ENCODE results near the gene NSG1. TPM values are rescaled to one million over a fixed set of nuclear protein-coding genes. Genes with fewer than 3 reads are reported as not detected.
"Not testable (repeated sequence)": the region's sequence is repeated elsewhere in the genome, so short reads cannot be mapped to it uniquely, and the experiment has no call there.

NSG1 gene
- total RNA-seq, 5 donors from 2014 or later (not counting 1 experiment from before 2014, with no cell fraction given) = 14.2 to 42.8 (median 19.2) TPM

DNA sequence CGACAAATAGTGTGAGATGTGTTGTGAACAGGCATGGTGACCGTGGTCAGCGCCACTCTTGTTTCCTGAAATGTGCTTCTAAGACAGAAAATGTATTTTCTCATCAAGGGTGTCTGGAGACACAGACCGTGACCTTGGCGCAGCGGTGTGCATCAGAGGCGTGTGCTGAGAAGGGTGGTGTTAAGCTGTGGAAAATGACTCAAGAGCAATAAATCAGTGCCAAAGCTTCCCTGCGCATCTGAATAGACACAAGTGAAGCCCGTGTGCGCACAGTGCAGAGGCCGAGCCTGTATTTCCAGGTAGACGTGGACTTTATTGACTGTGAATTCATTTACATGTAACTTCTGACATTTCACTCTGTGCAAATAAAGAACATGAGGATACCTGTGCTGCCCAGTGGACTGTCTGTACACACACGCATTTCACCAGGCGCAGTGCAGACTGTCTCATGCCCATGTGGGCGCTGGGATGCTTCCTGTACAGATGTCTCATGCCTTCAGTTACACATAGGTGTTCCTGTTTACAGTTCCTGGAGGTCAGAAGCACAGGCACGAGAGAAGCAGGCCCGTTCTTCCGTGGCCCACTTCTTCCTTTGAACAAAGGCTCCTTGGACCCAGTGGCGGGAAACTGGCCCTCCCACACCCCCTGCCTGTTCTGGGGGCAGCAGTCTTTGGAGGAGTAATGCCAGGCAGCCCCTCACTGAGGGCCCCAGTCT, 31.9 kb downstream of the NSG1 start:
- Mint-ChIP-seq H3K36me3 (peaks cover 54% of the 10 kb centered on the region), H3K27ac (peak overlapping the region; percentile 75 to 86), H3K9me3 (peaks cover 0 to 2% (median 0%) of the 10 kb centered on the region in 3 donors), H3K27me3 (no peaks in the 10 kb centered on the region), H3K4me3 (peak overlapping the region in 2 of 3 donors; percentile 21 to 40), H3K4me1 (peaks cover 24 to 34% (median 33%) of the 10 kb centered on the region in 3 donors)
- ATAC-seq (replicated peaks in 1 of 4) (peak; percentile 39 to 61 (median 44)), DNase-seq (peak in 3 of 35 experiments; percentile 13 to 21 (median 13))
- 48% methylated on average over 12 of the region's 19 CpGs for WGBS (ENCODE audit: insufficient coverage)
- H3K27me3 ChIP-seq (replicated peaks in 1 of 2; ENCODE audit: control insufficient read depth in 2 of 2, extremely low read depth in 1 of 2, insufficient read depth in 2 of 2, low read length in 1 of 2) = no peaks in the 10 kb centered on the region
- CTCF ChIA-PET = interaction anchor here (1.0 to 1.1 kb wide), 2 partner anchors 11 to 15 kb away, joined by 3 to 7 read pairs; no protein-coding TSS in a partner anchor
- H3K4me1 ChIP-seq (ENCODE audit: control insufficient read depth in 1 of 2, extremely low read depth in 1 of 2, insufficient read depth in 2 of 2, low read length in 2 of 2) = peaks cover 12 to 23% of the 10 kb centered on the region in 2 experiments
- no peaks in the 10 kb centered on the region for H3K9me3 ChIP-seq
- POLR2A ChIA-PET = no interaction called here
- peak overlapping the region; percentile 34 for H3K27ac ChIP-seq (ENCODE audit: low read length)
- H3K4me3 ChIP-seq (ENCODE audit: control insufficient read depth in 1 of 2, extremely low read depth in 1 of 2, low read length in 1 of 2) = no peak overlapping the region
- H3K36me3 ChIP-seq (ENCODE audit: control insufficient read depth in 2 of 2, extremely low read depth in 1 of 2, insufficient read depth in 1 of 2, low read length in 1 of 2) = peaks cover 24 to 39% of the 10 kb centered on the region in 2 donors

DNA sequence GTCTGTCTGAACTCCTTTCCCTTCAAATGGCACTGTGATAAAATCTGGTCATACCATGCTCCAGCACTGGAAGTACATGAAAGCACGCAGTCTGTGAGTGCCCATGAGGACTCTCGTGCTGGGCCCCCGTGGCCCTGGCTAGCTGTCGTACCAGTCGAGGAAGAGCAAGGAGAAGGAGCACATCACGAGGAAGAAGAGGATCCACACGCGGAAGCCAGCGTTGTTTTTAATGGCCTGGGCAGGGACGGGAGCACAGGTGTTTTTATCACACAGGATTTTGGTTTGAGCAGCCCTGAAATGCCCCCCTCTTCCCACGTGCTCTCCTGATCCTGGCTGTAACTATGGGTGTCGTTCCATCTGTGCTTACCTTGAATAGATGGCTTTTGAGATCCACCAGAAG, 33.0 kb downstream of the NSG1 start:
- H3K27me3 Mint-ChIP-seq = no peaks in the 10 kb centered on the region
- H3K4me1 ChIP-seq (ENCODE audit: control insufficient read depth in 1 of 2, extremely low read depth in 1 of 2, insufficient read depth in 2 of 2, low read length in 2 of 2) = peaks cover 12 to 23% of the 10 kb centered on the region in 2 experiments
- WGBS (ENCODE audit: insufficient coverage) = 100% methylated on average over 7 of the region's 12 CpGs
- peak overlapping the region; percentile 75 to 86 for H3K27ac Mint-ChIP-seq
- no peaks in the 10 kb centered on the region for H3K9me3 ChIP-seq
- H3K27me3 ChIP-seq (replicated peaks in 1 of 2; ENCODE audit: control insufficient read depth in 2 of 2, extremely low read depth in 1 of 2, insufficient read depth in 2 of 2, low read length in 1 of 2) = no peaks in the 10 kb centered on the region
- no peak overlapping the region for H3K4me3 ChIP-seq (ENCODE audit: control insufficient read depth in 1 of 2, extremely low read depth in 1 of 2, low read length in 1 of 2)
- ChIA-PET POLR2A (no interaction called here), CTCF (interaction anchor here in 1 of 2 donors (1.1 kb wide), 1 partner anchor 14 kb away, joined by 7 read pairs; no protein-coding TSS in a partner anchor)
- peaks cover 24 to 40% of the 10 kb centered on the region in 2 donors for H3K36me3 ChIP-seq (ENCODE audit: control insufficient read depth in 2 of 2, extremely low read depth in 1 of 2, insufficient read depth in 1 of 2, low read length in 1 of 2)
- ATAC-seq (replicated peaks in 1 of 4) = no peak
- peaks cover 0 to 2% (median 0%) of the 10 kb centered on the region in 3 donors for H3K9me3 Mint-ChIP-seq
- peaks cover 24 to 34% (median 33%) of the 10 kb centered on the region in 3 donors for H3K4me1 Mint-ChIP-seq
- H3K4me3 Mint-ChIP-seq = peak overlapping the region in 1 of 3 donors; percentile 40
- DNase-seq = peak in 1 of 35 experiments; percentile 5
- H3K36me3 Mint-ChIP-seq = peaks cover 54% of the 10 kb centered on the region
- no peak overlapping the region for H3K27ac ChIP-seq (ENCODE audit: low read length)

DNA sequence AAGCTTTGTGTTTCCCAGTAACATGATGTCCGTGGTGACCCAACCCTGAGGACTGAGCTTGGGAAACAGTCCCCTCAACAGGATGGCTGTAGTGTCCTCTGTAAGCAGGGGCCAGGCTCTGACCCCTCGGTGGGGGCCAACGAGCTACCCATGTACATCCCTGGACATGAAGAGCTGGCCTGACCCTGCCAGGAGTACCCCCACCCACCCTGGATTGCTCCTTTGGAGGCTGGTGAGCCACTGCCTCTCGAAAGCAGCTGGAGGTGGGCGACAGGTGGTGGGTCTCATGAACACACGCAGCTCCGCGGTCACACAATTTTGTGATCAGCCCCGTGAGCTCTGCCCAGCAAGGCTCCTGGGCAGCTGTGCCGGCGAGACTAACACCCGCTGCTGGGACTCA, 33.5 kb downstream of the NSG1 start:
- Mint-ChIP-seq H3K4me3 (no peak overlapping the region), H3K36me3 (peaks cover 54% of the 10 kb centered on the region), H3K9me3 (peaks cover 0 to 2% (median 0%) of the 10 kb centered on the region in 3 donors), H3K27ac (no peak overlapping the region), H3K27me3 (no peaks in the 10 kb centered on the region), H3K4me1 (peaks cover 24 to 34% (median 33%) of the 10 kb centered on the region in 3 donors)
- Histone ChIP-seq H3K4me1 (ENCODE audit: control insufficient read depth in 1 of 2, extremely low read depth in 1 of 2, insufficient read depth in 2 of 2, low read length in 2 of 2) (peaks cover 12 to 23% of the 10 kb centered on the region in 2 experiments), H3K9me3 (no peaks in the 10 kb centered on the region), H3K27me3 (replicated peaks in 1 of 2; ENCODE audit: control insufficient read depth in 2 of 2, extremely low read depth in 1 of 2, insufficient read depth in 2 of 2, low read length in 1 of 2) (no peaks in the 10 kb centered on the region), H3K27ac (ENCODE audit: low read length) (no peak overlapping the region), H3K4me3 (ENCODE audit: control insufficient read depth in 1 of 2, extremely low read depth in 1 of 2, low read length in 1 of 2) (no peak overlapping the region), H3K36me3 (ENCODE audit: control insufficient read depth in 2 of 2, extremely low read depth in 1 of 2, insufficient read depth in 1 of 2, low read length in 1 of 2) (peaks cover 22 to 42% of the 10 kb centered on the region in 2 donors)
- ATAC-seq (replicated peaks in 1 of 4) = no peak
- CTCF ChIA-PET = interaction anchor here in 1 of 2 donors (1.1 kb wide), 1 partner anchor 13 kb away, joined by 7 read pairs; no protein-coding TSS in a partner anchor
- WGBS (ENCODE audit: insufficient coverage) = 94% methylated on average over 12 of the region's 12 CpGs
- POLR2A ChIA-PET = no interaction called here
- DNase-seq = peak in 1 of 35 experiments; percentile 20

DNA sequence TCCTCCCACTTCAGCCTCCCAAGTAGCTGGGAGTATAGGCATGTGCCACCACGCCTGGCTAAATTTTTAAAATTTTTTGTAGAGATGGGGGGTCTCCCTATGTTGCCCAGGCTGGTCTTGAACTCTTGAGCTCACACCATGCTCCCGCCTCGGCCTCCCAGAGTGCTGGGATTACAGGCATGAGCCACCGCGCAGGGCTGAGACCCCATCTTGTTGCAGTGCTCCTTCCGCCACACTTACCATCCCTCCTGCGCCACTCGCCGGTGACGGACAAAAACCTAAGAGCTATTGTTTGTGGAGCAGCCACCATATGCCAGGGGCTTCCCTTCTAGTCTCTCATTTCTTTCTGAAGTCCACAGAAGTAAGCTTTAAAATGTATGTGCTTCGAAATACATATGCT, 34.5 kb downstream of the NSG1 start:
- ATAC-seq (replicated peaks in 1 of 4) = no peak
- no peaks in the 10 kb centered on the region for H3K27me3 ChIP-seq (replicated peaks in 1 of 2; ENCODE audit: control insufficient read depth in 2 of 2, extremely low read depth in 1 of 2, insufficient read depth in 2 of 2, low read length in 1 of 2)
- peaks cover 24 to 34% (median 33%) of the 10 kb centered on the region in 3 donors for H3K4me1 Mint-ChIP-seq
- ChIA-PET POLR2A (no interaction called here), CTCF (interaction anchor here (0.5 to 0.7 kb wide), 3 partner anchors 169 to 1121 kb away, joined by 3 to 8 read pairs (median 4); no protein-coding TSS in a partner anchor)
- no peak overlapping the region for H3K4me3 Mint-ChIP-seq
- H3K27ac Mint-ChIP-seq = peak overlapping the region in 1 of 2 donors; percentile 27
- H3K9me3 ChIP-seq = no peaks in the 10 kb centered on the region
- no peak overlapping the region for H3K4me3 ChIP-seq (ENCODE audit: control insufficient read depth in 1 of 2, extremely low read depth in 1 of 2, low read length in 1 of 2)
- no peaks in the 10 kb centered on the region for H3K27me3 Mint-ChIP-seq
- WGBS (ENCODE audit: insufficient coverage) = 100% methylated on average over 2 of the region's 11 CpGs
- DNase-seq = peak in 1 of 35 experiments; percentile 4
- peaks cover 50% of the 10 kb centered on the region for H3K36me3 Mint-ChIP-seq
- H3K27ac ChIP-seq (ENCODE audit: low read length) = no peak overlapping the region
- H3K9me3 Mint-ChIP-seq = peaks cover 0 to 2% (median 0%) of the 10 kb centered on the region in 3 donors
- H3K36me3 ChIP-seq (ENCODE audit: control insufficient read depth in 2 of 2, extremely low read depth in 1 of 2, insufficient read depth in 1 of 2, low read length in 1 of 2) = peaks cover 15 to 44% of the 10 kb centered on the region in 2 donors
- peaks cover 12 to 23% of the 10 kb centered on the region in 2 experiments for H3K4me1 ChIP-seq (ENCODE audit: control insufficient read depth in 1 of 2, extremely low read depth in 1 of 2, insufficient read depth in 2 of 2, low read length in 2 of 2)

GRCh38 chr4:4422117-4422516, 35.2 kb downstream of the NSG1 start:
- Mint-ChIP-seq H3K4me1 (peaks cover 24 to 30% (median 27%) of the 10 kb centered on the region in 3 donors), H3K36me3 (peaks cover 51% of the 10 kb centered on the region)
- H3K27me3 Mint-ChIP-seq; POLR2A ChIA-PET; H3K27ac ChIP-seq (ENCODE audit: low read length); H3K9me3 ChIP-seq; H3K27me3 ChIP-seq (replicated peaks in 1 of 2; ENCODE audit: control insufficient read depth in 2 of 2, extremely low read depth in 1 of 2, insufficient read depth in 2 of 2, low read length in 1 of 2); H3K27ac Mint-ChIP-seq; H3K4me3 ChIP-seq (ENCODE audit: control insufficient read depth in 1 of 2, extremely low read depth in 1 of 2, low read length in 1 of 2); H3K4me3 Mint-ChIP-seq; ATAC-seq (replicated peaks in 1 of 4); DNase-seq; H3K9me3 Mint-ChIP-seq: not testable (repeated sequence)
- Histone ChIP-seq H3K4me1 (ENCODE audit: control insufficient read depth in 1 of 2, extremely low read depth in 1 of 2, insufficient read depth in 2 of 2, low read length in 2 of 2) (peaks cover 12 to 23% of the 10 kb centered on the region in 2 experiments), H3K36me3 (ENCODE audit: control insufficient read depth in 2 of 2, extremely low read depth in 1 of 2, insufficient read depth in 1 of 2, low read length in 1 of 2) (peaks cover 15 to 44% of the 10 kb centered on the region in 2 donors)
- CTCF ChIA-PET = interaction anchor here (0.5 to 0.7 kb wide), 3 partner anchors 170 to 1122 kb away, joined by 3 to 8 read pairs (median 4); no protein-coding TSS in a partner anchor
- 100% methylated on average over 6 of the region's 7 CpGs for WGBS (ENCODE audit: insufficient coverage)

DNA sequence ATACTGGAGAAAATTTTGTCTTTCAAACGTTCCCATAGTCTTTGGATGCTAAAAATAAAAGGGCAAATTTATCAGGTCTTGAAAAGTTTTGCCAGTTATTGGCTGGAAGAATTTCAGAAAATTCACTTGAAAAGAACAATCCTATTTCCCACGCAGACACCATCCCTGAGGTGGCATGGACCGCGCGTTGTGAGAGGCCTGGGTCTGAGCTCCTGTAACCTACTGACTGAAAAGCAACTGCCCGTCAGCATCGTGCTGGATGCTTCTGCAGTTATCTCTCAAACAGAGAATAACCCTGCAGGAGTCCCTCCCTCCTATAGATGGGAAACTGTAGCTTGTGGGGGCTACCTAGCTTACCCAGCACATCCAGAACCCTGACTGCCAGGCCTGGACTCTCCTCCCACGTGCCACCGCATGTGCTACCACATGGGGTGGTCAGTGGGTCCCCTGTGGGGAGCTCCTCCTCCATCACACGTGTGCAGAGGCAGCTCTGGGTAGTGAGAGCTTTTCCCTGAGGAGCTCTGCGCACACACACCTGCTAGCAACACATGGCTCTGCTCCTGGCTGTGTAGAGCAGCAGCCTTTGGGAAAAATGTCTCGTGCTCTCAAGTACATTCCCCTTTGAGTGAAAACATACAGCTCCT, 36.1 kb downstream of the NSG1 start:
- Mint-ChIP-seq H3K4me1 (peaks cover 21 to 23% (median 21%) of the 10 kb centered on the region in 3 donors), H3K36me3 (peaks cover 49% of the 10 kb centered on the region), H3K27ac (no peak overlapping the region), H3K4me3 (no peak overlapping the region), H3K27me3 (no peaks in the 10 kb centered on the region), H3K9me3 (no peaks in the 10 kb centered on the region)
- 96% methylated on average over 3 of the region's 12 CpGs for WGBS (ENCODE audit: insufficient coverage)
- H3K27me3 ChIP-seq (replicated peaks in 1 of 2; ENCODE audit: control insufficient read depth in 2 of 2, extremely low read depth in 1 of 2, insufficient read depth in 2 of 2, low read length in 1 of 2) = no peaks in the 10 kb centered on the region
- H3K4me3 ChIP-seq (ENCODE audit: control insufficient read depth in 1 of 2, extremely low read depth in 1 of 2, low read length in 1 of 2) = no peak overlapping the region
- H3K36me3 ChIP-seq (ENCODE audit: control insufficient read depth in 2 of 2, extremely low read depth in 1 of 2, insufficient read depth in 1 of 2, low read length in 1 of 2) = peaks cover 15 to 44% of the 10 kb centered on the region in 2 donors
- H3K27ac ChIP-seq (ENCODE audit: low read length) = no peak overlapping the region
- ATAC-seq (replicated peaks in 1 of 4) (no peak), DNase-seq (peak in 1 of 35 experiments; percentile 8)
- peaks cover 12 to 19% of the 10 kb centered on the region in 2 experiments for H3K4me1 ChIP-seq (ENCODE audit: control insufficient read depth in 1 of 2, extremely low read depth in 1 of 2, insufficient read depth in 2 of 2, low read length in 2 of 2)
- no peaks in the 10 kb centered on the region for H3K9me3 ChIP-seq
- ChIA-PET CTCF (no interaction called here), POLR2A (no interaction called here)
